Endothelial cell of umbilical vein (primary cell): ENCODE data around the gene NAE1.

Experiments used
- EZH2 ChIP-seq: IDR thresholded peaks from 2 replicates; pipeline ENCODE4 v1.6.1; 2012; ENCODE audit warnings: borderline replicate concordance, low read depth, mild to moderate bottlenecking, moderate library complexity, low read length, inconsistent platforms; ENCODE audit not compliant: severe bottlenecking
- JUN ChIP-seq: IDR thresholded peaks from 2 replicates; pipeline ENCODE4 v1.6.1; 2011; ENCODE audit warnings: borderline replicate concordance, low read depth; ENCODE audit not compliant: insufficient read length, insufficient read depth
- POLR2A ChIP-seq: IDR thresholded peaks from 2 replicates; pipeline ENCODE4 v1.6.1; 2012; ENCODE audit warnings: low read depth, mild to moderate bottlenecking, control low read depth, low read length
- POLR2AphosphoS5 ChIP-seq: IDR thresholded peaks from 2 replicates; pipeline ENCODE4 v1.6.1; 2012; ENCODE audit warnings: low read depth, mild to moderate bottlenecking, control low read depth, low read length, moderate library complexity; ENCODE audit not compliant: insufficient read depth
- TF ChIP-seq, protein P1 (sequence below), 2 donors: IDR thresholded peaks; 1 replicate in 1 of 2; 2 replicates in 1 of 2; pipeline ENCODE4 v1.5.1; 2011; ENCODE audit warnings: low read length in 2 of 2, mild to moderate bottlenecking in 2 of 2, moderate library complexity in 2 of 2, control low read depth in 1 of 2, inconsistent platforms in 1 of 2, low read depth in 1 of 2; ENCODE audit not compliant: insufficient read depth in 1 of 2; ENCODE audit errors: extremely low read depth in 1 of 2
- TF ChIP-seq, protein P2 (sequence below): IDR thresholded peaks from 2 replicates; pipeline ENCODE4 v1.6.1; 2011; ENCODE audit not compliant: insufficient read depth, insufficient read length

DNA sequence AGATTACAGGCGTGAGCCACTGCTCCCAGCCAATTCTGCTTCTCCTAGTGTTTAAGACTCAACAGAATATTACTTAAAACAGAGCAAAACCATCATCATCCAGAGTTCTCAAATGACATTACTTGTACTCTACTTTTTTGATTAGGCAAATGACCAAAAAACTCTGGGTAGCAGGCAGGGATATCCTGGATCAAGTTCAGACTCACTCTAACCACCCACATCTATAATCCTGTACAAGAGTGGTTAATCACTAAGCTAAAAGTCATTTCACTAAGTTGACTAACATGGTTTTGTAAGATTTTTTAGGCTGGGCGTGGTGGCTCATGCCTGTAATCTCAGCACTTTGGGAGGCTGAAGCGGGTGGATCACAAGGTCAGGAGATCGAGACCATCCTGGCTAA lies 6.8 kb downstream of the NAE1 start:
- no peak for TF ChIP-seq EZH2
- no peak for TF ChIP-seq POLR2AphosphoS5
- TF ChIP-seq, protein P1, sequence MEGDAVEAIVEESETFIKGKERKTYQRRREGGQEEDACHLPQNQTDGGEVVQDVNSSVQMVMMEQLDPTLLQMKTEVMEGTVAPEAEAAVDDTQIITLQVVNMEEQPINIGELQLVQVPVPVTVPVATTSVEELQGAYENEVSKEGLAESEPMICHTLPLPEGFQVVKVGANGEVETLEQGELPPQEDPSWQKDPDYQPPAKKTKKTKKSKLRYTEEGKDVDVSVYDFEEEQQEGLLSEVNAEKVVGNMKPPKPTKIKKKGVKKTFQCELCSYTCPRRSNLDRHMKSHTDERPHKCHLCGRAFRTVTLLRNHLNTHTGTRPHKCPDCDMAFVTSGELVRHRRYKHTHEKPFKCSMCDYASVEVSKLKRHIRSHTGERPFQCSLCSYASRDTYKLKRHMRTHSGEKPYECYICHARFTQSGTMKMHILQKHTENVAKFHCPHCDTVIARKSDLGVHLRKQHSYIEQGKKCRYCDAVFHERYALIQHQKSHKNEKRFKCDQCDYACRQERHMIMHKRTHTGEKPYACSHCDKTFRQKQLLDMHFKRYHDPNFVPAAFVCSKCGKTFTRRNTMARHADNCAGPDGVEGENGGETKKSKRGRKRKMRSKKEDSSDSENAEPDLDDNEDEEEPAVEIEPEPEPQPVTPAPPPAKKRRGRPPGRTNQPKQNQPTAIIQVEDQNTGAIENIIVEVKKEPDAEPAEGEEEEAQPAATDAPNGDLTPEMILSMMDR (IDR thresholded peaks at IDR 0.05; ENCODE audit: extremely low read depth in 1 of 2, insufficient read depth in 1 of 2, low read depth in 1 of 2, low read length in 2 of 2): no peak
- TF ChIP-seq JUN: no peak
- TF ChIP-seq POLR2A: no peak
- TF ChIP-seq, protein P2, sequence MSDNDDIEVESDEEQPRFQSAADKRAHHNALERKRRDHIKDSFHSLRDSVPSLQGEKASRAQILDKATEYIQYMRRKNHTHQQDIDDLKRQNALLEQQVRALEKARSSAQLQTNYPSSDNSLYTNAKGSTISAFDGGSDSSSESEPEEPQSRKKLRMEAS: no peak
